AG10803 (cell line): Measurements from ENCODE around the gene ADSS2.
"Not testable (repeated sequence)": the region's sequence is repeated elsewhere in the genome, so short reads cannot be mapped to it uniquely, and the experiment has no call there.

Source experiments
- DNase-seq: peaks from one replicate; pipeline ENCODE4 v3.0.0; 2010; ENCODE audit warnings: low read depth
- H3K4me3 ChIP-seq: 2 replicates; pipeline ENCODE4 v1.5.1; 2011; ENCODE audit warnings: mild to moderate bottlenecking, low read length, control low read depth
- TF ChIP-seq, protein P1 (sequence below): conservative IDR thresholded peaks from 2 replicates; pipeline ENCODE4 v1.5.1; 2011; ENCODE audit warnings: mild to moderate bottlenecking, low read length, control low read depth, inconsistent platforms

The ADSS2 gene

DNA sequence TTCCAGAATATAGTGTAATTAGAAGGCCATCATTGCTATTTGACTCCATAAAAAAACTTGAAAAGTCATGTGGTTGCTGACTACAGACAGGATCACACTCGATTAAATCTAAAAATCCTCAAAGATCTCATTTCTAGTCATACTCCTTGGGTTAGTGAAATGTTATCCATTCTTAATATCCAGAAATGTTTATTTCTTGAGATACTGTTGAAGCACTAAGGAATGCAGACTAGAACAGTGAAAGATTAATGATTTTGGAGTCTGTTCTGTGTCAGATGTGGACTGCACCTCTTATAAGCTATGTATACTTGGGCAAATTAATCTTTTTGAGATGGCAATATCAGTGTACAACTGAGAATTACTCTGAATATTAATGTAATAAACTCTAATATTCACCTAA, 65.1 kb downstream of the ADSS2 start:
- H3K4me3 ChIP-seq, result no peak overlapping the region
- TF ChIP-seq, protein P1, sequence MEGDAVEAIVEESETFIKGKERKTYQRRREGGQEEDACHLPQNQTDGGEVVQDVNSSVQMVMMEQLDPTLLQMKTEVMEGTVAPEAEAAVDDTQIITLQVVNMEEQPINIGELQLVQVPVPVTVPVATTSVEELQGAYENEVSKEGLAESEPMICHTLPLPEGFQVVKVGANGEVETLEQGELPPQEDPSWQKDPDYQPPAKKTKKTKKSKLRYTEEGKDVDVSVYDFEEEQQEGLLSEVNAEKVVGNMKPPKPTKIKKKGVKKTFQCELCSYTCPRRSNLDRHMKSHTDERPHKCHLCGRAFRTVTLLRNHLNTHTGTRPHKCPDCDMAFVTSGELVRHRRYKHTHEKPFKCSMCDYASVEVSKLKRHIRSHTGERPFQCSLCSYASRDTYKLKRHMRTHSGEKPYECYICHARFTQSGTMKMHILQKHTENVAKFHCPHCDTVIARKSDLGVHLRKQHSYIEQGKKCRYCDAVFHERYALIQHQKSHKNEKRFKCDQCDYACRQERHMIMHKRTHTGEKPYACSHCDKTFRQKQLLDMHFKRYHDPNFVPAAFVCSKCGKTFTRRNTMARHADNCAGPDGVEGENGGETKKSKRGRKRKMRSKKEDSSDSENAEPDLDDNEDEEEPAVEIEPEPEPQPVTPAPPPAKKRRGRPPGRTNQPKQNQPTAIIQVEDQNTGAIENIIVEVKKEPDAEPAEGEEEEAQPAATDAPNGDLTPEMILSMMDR, result no peak
- DNase-seq, result no peak

DNA sequence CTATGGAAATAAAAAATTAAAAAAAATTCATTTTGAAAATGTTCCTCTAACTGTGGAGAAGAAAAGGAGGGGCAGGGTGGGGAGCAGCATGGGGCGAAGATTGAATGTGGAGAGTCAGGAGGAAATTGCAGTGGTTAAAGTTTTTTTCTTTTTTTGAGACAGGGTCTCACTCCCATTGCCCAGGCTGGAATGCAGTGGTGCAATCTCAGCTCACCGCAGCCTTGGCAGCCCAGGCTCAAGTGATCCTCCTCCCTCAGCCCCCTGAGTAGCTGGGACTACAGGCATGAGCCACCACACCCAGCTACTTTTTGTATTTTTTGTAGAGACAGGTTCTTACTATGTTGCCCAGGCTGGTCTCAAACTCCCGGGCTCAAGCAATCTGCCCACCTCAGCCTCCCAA, 67.6 kb downstream of the ADSS2 start:
- DNase-seq, result peak; percentile 11
- TF ChIP-seq, protein P1, result no peak
- H3K4me3 ChIP-seq, result no peak overlapping the region

DNA sequence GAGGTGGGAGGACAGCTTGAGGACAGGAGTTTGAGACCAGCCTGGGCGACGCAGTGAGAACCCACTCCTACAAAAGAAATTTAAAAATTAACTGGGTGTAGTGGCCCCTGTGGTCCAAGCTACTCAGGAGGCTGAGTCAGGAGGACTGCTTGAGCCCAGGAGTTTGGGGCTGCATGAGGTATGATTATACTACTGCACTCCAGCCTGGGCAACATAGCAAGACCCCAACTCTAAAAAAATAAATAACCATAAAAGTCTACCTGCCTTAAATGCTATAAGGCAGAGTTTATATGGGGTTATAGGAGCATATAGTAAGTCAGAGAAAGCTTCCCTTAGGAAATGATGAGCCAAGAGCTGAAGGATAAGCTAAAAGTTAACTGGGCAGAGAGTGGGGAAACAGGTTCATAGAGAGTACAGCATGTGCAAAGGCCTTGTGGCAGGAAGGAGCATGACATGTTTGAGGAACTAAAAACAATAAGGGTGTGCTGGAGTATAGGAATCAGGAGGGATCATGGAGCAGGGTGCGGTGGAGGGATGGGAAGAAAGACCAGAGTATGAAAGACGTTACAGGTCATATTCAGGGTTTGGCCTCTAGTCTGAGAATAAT, 68.3 kb downstream of the ADSS2 start:
- TF ChIP-seq, protein P1, result 0 out of 2 replicates have a peak, but pooled peaks have one; percentile 1
- no peak for DNase-seq
- H3K4me3 ChIP-seq, result no peak overlapping the region

DNA sequence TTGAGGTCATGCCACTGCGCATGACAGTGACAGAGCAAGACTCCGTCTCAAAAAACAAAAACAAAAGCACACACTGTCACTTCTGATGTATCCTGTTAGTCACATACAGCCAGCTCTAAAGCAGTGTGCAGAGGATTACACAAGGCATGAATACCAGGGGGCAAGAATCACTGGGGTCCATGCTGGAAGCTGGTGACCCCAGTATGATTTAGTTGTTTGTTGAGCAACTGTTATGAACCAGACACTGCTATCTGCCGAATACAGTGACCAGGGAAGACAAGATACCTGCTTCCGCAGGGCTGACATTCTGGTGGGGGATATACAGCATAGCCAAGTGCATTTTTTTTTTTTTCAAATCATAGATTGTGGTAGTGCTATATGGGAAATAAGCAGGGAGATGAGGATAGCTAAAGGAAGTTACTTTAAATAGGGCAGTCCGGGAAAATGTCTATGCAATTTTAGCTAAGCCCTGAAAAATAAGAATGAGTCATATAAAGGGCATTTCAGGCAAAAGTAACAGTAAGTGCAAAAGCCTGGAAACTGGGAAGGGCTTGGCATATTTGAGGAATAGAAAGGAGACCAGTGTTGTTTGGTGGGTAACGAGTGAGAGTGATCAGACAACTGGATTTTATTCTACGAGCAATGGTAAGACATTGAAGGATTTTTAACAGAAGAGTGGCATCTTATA, 69.7 kb downstream of the ADSS2 start:
- TF ChIP-seq, protein P1, result no peak
- no peak overlapping the region for H3K4me3 ChIP-seq
- DNase-seq, result peak; percentile 74

DNA sequence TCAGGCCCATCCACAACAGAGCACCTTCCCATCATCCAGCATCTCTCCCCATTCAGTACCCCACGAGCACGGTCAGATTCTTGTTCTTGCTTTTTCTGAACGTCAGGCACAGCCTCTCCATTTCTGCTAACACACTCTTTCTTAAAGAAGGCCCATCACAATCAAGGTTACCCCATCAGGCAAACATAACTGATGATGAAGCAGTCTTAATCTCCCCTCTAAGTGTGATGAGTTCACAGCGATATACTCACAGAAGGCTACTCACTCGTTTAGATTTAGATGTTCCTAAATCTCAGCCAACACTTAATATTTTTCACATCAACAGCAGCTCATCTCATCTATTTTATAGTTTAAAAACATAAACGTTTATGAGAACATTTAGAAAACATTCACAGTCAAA, 75.6 kb downstream of the ADSS2 start:
- TF ChIP-seq, protein P1, result no peak
- no peak overlapping the region for H3K4me3 ChIP-seq
- no peak for DNase-seq

DNA sequence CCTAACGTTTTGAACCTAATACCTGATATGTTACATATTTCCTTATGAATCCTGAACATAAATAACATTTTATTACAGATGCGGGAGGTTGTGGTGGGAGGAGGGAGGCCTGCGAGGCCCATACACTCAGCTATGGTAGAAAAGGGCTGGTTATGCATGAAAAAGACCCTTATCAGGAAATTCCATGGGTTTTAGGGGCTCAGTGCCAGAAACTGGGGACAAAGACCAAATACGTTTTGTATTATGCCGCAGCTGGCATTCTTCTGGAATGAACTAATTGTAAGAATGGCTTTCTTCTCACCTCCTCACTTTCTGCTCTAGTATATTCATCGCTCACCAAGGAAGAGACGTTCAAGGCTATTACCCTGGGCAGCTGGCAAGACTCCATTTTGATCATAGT, 76.7 kb downstream of the ADSS2 start:
- no peak overlapping the region for H3K4me3 ChIP-seq
- TF ChIP-seq, protein P1, result no peak
- no peak for DNase-seq

DNA sequence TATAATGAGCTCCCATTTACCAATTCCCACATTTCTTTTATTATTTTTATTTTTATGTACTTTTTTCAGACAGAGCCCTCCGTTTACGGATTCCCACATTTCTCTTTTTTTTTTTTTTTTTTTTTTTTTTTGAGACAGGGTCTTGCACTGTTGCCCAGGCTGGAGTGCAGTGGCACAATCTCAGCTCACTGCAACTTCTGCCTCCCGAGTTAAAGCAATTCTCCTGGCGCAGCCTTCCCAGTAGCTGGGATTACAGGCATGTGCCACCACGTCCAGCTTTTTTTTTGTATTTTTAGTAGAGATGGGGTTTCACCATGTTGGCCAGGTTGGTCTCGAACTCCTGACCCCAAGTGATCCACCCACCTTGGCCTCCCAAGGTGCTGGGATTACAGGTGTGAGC, 77.2 kb downstream of the ADSS2 start:
- DNase-seq, H3K4me3 ChIP-seq: not testable (repeated sequence)
